HFF-Myc (cell line): Measurements from ENCODE around the gene FNDC1.

ENCODE experiments used
- DNase-seq: peaks from one replicate; pipeline ENCODE4 v3.0.0-alpha.2; 2011; ENCODE audit warnings: low read depth; ENCODE audit errors: extremely low read depth
- H3K4me3 ChIP-seq: replicated peaks from 2 replicates; pipeline ENCODE4 v1.5.1; 2011; ENCODE audit warnings: low read depth, mild to moderate bottlenecking, control low read depth, low read length
- TF ChIP-seq, protein P1 (sequence below): IDR thresholded peaks from 2 replicates; pipeline ENCODE4 v1.5.1; 2012; ENCODE audit warnings: mild to moderate bottlenecking, low read depth, low read length, control low read depth; ENCODE audit errors: missing control alignments

Gene FNDC1

DNA sequence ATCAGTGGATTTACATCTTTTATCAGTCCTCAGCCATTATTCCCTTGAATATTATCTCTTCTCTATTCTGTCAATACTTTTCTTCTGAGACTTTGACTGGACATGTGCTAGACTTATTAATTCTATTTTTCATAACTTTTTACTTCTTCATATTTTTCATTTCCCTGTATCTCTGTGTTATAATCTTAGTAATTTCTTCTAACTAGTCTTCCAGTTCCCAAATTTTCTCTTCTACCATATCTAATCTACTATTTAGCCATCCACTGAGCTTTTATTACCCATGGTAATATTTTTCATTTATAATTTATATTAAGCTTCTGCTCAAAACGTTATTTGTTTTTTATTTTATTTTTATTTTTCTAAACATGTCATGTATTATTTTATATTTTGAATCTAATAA, 13.1 kb upstream of the FNDC1 start:
- no peak for DNase-seq
- H3K4me3 ChIP-seq, result no peak overlapping the region
- TF ChIP-seq, protein P1, sequence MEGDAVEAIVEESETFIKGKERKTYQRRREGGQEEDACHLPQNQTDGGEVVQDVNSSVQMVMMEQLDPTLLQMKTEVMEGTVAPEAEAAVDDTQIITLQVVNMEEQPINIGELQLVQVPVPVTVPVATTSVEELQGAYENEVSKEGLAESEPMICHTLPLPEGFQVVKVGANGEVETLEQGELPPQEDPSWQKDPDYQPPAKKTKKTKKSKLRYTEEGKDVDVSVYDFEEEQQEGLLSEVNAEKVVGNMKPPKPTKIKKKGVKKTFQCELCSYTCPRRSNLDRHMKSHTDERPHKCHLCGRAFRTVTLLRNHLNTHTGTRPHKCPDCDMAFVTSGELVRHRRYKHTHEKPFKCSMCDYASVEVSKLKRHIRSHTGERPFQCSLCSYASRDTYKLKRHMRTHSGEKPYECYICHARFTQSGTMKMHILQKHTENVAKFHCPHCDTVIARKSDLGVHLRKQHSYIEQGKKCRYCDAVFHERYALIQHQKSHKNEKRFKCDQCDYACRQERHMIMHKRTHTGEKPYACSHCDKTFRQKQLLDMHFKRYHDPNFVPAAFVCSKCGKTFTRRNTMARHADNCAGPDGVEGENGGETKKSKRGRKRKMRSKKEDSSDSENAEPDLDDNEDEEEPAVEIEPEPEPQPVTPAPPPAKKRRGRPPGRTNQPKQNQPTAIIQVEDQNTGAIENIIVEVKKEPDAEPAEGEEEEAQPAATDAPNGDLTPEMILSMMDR, result no peak

DNA sequence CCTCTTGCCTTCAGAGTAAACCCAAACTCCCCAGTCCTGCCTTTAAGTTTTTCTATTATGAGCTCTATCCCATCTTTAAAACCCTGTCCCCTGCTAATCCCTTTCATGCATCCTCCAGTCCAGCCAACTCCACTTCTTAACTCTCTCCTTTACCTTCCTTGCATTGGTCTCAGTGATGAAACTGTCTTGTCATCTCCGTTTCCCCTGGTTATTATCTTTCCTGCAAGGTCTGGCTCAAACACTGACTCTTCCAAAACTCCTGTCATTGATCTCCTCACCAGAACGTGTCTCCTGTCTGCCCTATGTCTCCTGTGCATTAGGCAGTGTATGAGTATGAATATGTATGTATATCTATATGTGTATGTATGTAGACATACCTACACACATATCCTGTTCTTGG, 11.8 kb upstream of the FNDC1 start:
- no peak overlapping the region for H3K4me3 ChIP-seq
- DNase-seq, result no peak
- TF ChIP-seq, protein P1, result no peak

DNA sequence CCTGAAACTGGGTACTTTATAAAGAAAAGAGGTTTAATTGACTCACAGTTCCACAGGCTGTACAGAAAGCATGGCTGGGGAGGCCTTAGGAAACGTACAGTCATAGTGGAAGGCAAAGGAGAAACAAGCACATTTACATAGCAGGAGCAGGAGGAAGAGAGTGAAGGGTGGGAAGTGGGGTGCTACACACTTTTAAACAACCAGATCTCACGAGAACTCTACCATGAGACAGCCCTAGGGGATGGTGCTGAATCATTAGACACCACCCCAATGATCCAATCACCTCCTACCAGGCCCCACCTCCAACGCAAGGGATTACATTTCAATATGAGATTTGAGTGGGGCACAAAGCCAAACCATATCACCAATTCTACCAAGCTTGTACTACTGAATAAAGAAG, 7.4 kb upstream of the FNDC1 start:
- DNase-seq, result no peak
- TF ChIP-seq, protein P1, result no peak
- no peak overlapping the region for H3K4me3 ChIP-seq

DNA sequence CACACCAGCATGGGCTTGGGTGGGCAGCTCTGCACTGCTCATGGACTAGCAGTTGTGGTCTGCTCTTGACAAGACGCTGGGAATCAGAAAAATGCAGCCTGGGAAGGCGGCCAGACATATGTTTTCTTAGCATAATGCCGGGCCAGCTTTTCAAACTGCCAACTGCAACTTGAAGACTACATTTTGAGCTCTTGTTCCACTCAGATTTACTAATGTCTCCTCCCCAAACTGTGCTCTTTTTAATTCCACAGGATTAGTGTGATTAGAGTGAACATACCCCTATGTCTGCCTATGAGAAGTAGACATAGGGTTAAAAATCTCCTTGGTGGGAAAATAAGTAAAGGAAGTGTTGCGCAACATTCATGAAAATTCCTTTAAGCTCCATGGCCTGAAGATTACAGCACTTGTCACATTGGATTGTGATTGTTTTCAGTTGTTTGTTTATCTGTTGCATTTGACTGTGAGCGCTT, 5.3 kb upstream of the FNDC1 start:
- H3K4me3 ChIP-seq, result no peak overlapping the region
- DNase-seq, result no peak
- TF ChIP-seq, protein P1, result no peak

DNA sequence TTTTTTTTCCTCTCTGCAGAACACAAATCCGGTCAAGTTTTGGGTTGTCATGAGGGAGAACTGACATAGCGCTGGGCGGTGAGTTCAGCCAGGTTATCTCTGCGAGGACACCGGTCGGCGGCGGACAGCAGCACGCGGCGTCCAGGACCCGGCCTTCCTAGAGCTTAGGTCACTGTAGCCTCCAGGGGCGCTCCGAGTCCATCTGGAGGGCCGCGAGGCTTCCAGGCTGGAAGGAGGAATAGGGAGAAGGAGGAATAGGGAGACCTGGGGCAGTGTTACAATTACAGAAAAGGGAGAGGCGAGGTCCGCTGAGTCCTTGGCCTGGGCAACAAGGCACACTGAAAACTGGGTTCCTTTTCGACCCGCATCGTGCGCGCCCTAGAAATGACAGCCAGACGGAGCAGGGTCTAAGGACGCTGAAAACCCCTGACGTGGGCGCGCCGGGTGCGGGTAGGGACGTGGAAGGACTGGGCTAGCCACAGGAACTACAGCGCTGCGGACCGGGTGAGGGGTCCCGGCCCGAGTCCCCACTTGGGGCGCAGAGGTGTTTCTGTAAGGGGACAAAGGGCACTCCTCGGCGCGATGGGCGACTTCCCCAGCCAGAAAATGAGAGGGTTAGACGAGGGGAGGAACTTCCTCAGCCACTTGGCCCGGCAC, 536 bp upstream of the FNDC1 start:
- TF ChIP-seq, protein P1, result peak; percentile 14
- no peak for DNase-seq
- H3K4me3 ChIP-seq, result peak overlapping the region; percentile 10; the same call in 1 of the 2 replicates

DNA sequence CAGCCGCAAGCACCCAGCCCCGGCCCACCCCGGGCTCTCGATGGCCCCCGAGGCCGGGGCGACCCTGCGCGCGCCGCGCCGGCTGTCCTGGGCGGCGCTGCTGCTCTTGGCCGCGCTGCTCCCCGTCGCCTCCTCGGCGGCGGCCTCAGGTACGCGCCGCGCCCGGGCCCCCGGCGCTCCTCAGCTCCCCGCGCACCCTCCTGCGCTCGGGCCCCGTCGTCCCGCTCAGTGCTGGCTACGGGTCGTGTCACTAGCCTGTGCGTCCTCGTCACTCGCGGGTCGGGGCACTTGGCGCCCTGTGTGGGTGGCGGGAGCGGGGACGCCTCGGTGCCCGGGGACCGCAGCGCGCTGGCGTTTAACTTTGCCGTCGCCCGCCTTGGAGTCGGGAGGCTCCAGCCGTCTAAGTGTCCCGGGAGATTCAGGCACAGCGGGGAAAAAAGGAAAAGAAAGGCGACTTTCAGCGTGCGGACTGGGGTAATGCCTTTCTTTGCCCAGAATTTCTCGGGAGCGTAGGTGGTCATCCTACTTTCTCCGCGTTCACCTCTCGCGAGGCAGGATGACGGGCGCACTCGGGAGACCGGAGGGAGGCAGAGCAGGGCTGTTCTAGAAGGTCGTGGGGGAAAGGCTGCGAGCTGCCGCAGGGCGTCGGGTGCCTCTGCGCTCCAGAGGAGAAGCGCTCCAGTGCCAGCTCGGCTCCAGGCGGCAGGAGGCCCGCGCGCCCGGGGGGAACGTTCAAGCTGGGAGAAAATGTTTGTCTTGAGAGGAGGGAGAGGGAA, 545 bp downstream of the FNDC1 start:
- no peak overlapping the region for H3K4me3 ChIP-seq
- TF ChIP-seq, protein P1, result no peak
- DNase-seq, result no peak
